ENCODE measurements around the gene SLFN13. TPM values are rescaled to one million over a fixed set of nuclear protein-coding genes. Genes with fewer than 3 reads are reported as not detected.

SLFN13 gene
- total RNA-seq, 1 donor from 2014 or later = 9.3 TPM

GRCh38 chr17:35488991-35489390 is 40.4 kb upstream of the SLFN13 start:
- Mint-ChIP-seq H3K36me3 (ENCODE audit: low read depth) (peaks cover 2% of the 10 kb centered on the region), H3K4me3 (no peak overlapping the region), H3K27ac (ENCODE audit: unreplicated experiment) (no peak overlapping the region), H3K9me3 (peaks cover 12% of the 10 kb centered on the region), H3K27me3 (ENCODE audit: low read depth) (peaks cover 100% of the 10 kb centered on the region), H3K4me1 (no peaks in the 10 kb centered on the region)
- no peak for DNase-seq (ENCODE audit: low read depth, low spot score)
- TF ChIP-seq CTCF (conservative IDR thresholded peaks at IDR 0.05) = no peak

- H3K36me3 Mint-ChIP-seq (ENCODE audit: low read depth) = peaks cover 2% of the 10 kb centered on the region
- H3K27me3 Mint-ChIP-seq (ENCODE audit: low read depth) = peaks cover 96% of the 10 kb centered on the region
- no peak for DNase-seq (ENCODE audit: low read depth, low spot score)
- TF ChIP-seq CTCF (conservative IDR thresholded peaks at IDR 0.05) = no peak
- no peak overlapping the region for H3K4me3 Mint-ChIP-seq
- H3K27ac Mint-ChIP-seq (ENCODE audit: unreplicated experiment) = no peak overlapping the region
- H3K9me3 Mint-ChIP-seq = peaks cover 12% of the 10 kb centered on the region
- no peaks in the 10 kb centered on the region for H3K4me1 Mint-ChIP-seq
These were observed 38.6 kb upstream of the SLFN13 start for GRCh38 chr17:35486920-35487732.

GRCh38 chr17:35479271-35479670 is 30.7 kb upstream of the SLFN13 start:
- H3K4me1 Mint-ChIP-seq = no peaks in the 10 kb centered on the region
- peaks cover 88% of the 10 kb centered on the region for H3K27me3 Mint-ChIP-seq (ENCODE audit: low read depth)
- H3K36me3 Mint-ChIP-seq (ENCODE audit: low read depth) = no peaks in the 10 kb centered on the region
- TF ChIP-seq CTCF (conservative IDR thresholded peaks at IDR 0.05) = no peak
- DNase-seq (ENCODE audit: low read depth, low spot score) = no peak
- H3K27ac Mint-ChIP-seq (ENCODE audit: unreplicated experiment) = no peak overlapping the region
- H3K4me3 Mint-ChIP-seq = no peak overlapping the region
- no peaks in the 10 kb centered on the region for H3K9me3 Mint-ChIP-seq

- H3K27me3 Mint-ChIP-seq (ENCODE audit: low read depth) = peaks cover 89% of the 10 kb centered on the region
These were observed 28.7 kb upstream of the SLFN13 start for GRCh38 chr17:35477248-35477647.

GRCh38 chr17:35476283-35476820 is 27.8 kb upstream of the SLFN13 start:
- H3K27me3 Mint-ChIP-seq (ENCODE audit: low read depth) = peaks cover 85% of the 10 kb centered on the region
- H3K4me1 Mint-ChIP-seq = no peaks in the 10 kb centered on the region
- no peak overlapping the region for H3K4me3 Mint-ChIP-seq
- no peaks in the 10 kb centered on the region for H3K36me3 Mint-ChIP-seq (ENCODE audit: low read depth)
- TF ChIP-seq CTCF (conservative IDR thresholded peaks at IDR 0.05) = no peak
- H3K9me3 Mint-ChIP-seq = peaks cover 4% of the 10 kb centered on the region
- no peak overlapping the region for H3K27ac Mint-ChIP-seq (ENCODE audit: unreplicated experiment)
- DNase-seq (ENCODE audit: low read depth, low spot score) = no peak

More at GRCh38 chr17:35477248-35477647, 28.7 kb upstream of the SLFN13 start:
- H3K4me1 Mint-ChIP-seq = no peaks in the 10 kb centered on the region
- DNase-seq (ENCODE audit: low read depth, low spot score) = no peak
- TF ChIP-seq CTCF (conservative IDR thresholded peaks at IDR 0.05) = no peak
- no peaks in the 10 kb centered on the region for H3K36me3 Mint-ChIP-seq (ENCODE audit: low read depth)
- H3K4me3 Mint-ChIP-seq = no peak overlapping the region
- peaks cover 4% of the 10 kb centered on the region for H3K9me3 Mint-ChIP-seq
- H3K27ac Mint-ChIP-seq (ENCODE audit: unreplicated experiment) = no peak overlapping the region

Measured in neural crest cell (in vitro differentiated cells).